GM18499 (cell line): ENCODE measurements around the gene GTF3C2.
"Not testable (repeated sequence)": the region's sequence is repeated elsewhere in the genome, so short reads cannot be mapped to it uniquely, and the experiment has no call there.

Experiments used
- ATAC-seq: cut with Tn5 transposase; IDR thresholded peaks from one replicate; pipeline ENCODE4 v1.9.1; 2021; ENCODE audit warnings: moderate number of reproducible peaks; ENCODE audit not compliant: insufficient read depth, unreplicated experiment

GTF3C2 gene

GRCh38 chr2:27373567-27373966 is 17.0 kb upstream of the GTF3C2 start:
- ATAC-seq, result no peak

- no peak for ATAC-seq
Observed at GRCh38 chr2:27372937-27373336, 16.4 kb upstream of the GTF3C2 start.

GRCh38 chr2:27370816-27371620 is 14.5 kb upstream of the GTF3C2 start:
- peak; percentile 14 for ATAC-seq

- ATAC-seq, result peak; percentile 74
Observed at GRCh38 chr2:27370026-27370815, 13.7 kb upstream of the GTF3C2 start, which contains the start of the genes EIF2B4 and SNX17. Gene EIF2B4 (minus strand): TSS chr2:27370338. CDS start chr2:27370314, 24 bp downstream. Gene SNX17 (plus strand): TSS chr2:27370616. CDS start chr2:27370744, 128 bp downstream.

GRCh38 chr2:27369471-27370025 is 13.0 kb upstream of the GTF3C2 start:
- ATAC-seq, result no peak

- no peak for ATAC-seq
Observed at GRCh38 chr2:27363933-27364332, 7.4 kb upstream of the GTF3C2 start.

- ATAC-seq, result no peak
Observed at GRCh38 chr2:27362678-27363420, 6.3 kb upstream of the GTF3C2 start.

- ATAC-seq, result peak; percentile 23
Observed at GRCh38 chr2:27356056-27356381, 545 bp downstream of the GTF3C2 start.

- ATAC-seq, result no peak
Observed at GRCh38 chr2:27354597-27354927, 2.0 kb downstream of the GTF3C2 start.

- ATAC-seq, result no peak
Observed at GRCh38 chr2:27353762-27354596, 2.6 kb downstream of the GTF3C2 start.

- ATAC-seq, result not testable (repeated sequence)
Observed at GRCh38 chr2:27353386-27353761, 3.2 kb downstream of the GTF3C2 start.

GRCh38 chr2:27351802-27352598 is 4.6 kb downstream of the GTF3C2 start:
- no peak for ATAC-seq

GRCh38 chr2:27350106-27350693 is 6.4 kb downstream of the GTF3C2 start:
- ATAC-seq, result no peak

- ATAC-seq, result no peak
Observed at GRCh38 chr2:27347641-27348040, 8.9 kb downstream of the GTF3C2 start.

GRCh38 chr2:27336173-27336572 is 20.4 kb downstream of the GTF3C2 start:
- no peak for ATAC-seq

GRCh38 chr2:27335311-27335710 is 21.3 kb downstream of the GTF3C2 start:
- no peak for ATAC-seq

GRCh38 chr2:27324720-27325119 is 31.8 kb downstream of the GTF3C2 start:
- no peak for ATAC-seq

- ATAC-seq, result no peak
Observed at GRCh38 chr2:27323596-27324285, 32.8 kb downstream of the GTF3C2 start.
